Osteoblast (primary cell): ENCODE results near the gene NRG2. TPM values are rescaled to one million over a fixed set of nuclear protein-coding genes. Genes with fewer than 3 reads are reported as not detected.

Experiments used
- DNase-seq: peaks from one replicate; pipeline ENCODE4 v3.0.0; 2011; ENCODE audit warnings: low spot score, mixed read lengths; ENCODE audit not compliant: insufficient read length; ENCODE audit errors: missing footprints
- H2AFZ ChIP-seq: 2 replicates; pipeline ENCODE4 v1.6.0; 2011; ENCODE audit warnings: mild to moderate bottlenecking, low read length
- H3K27ac ChIP-seq: 2 replicates; pipeline ENCODE4 v1.5.1; 2011; ENCODE audit warnings: mild to moderate bottlenecking, low read depth, low read length, moderate library complexity
- H3K27me3 ChIP-seq: 2 replicates; pipeline ENCODE4 v1.6.0; 2012; ENCODE audit warnings: mild to moderate bottlenecking, control low read depth, inconsistent platforms, low read length, moderate library complexity; ENCODE audit not compliant: insufficient read depth
- H3K36me3 ChIP-seq: 2 replicates; pipeline ENCODE4 v1.5.1; 2011; ENCODE audit warnings: mild to moderate bottlenecking, low read length, control low read depth, moderate library complexity; ENCODE audit not compliant: insufficient read depth
- H3K4me1 ChIP-seq: 2 replicates; pipeline ENCODE4 v1.5.1; 2011; ENCODE audit warnings: mild to moderate bottlenecking, low read length, control low read depth, moderate library complexity; ENCODE audit not compliant: insufficient read depth
- H3K4me2 ChIP-seq: 2 replicates; pipeline ENCODE4 v1.6.0; 2011; ENCODE audit warnings: mild to moderate bottlenecking, low read length; ENCODE audit not compliant: insufficient read depth
- H3K4me3 ChIP-seq: fragments of 200-600 bp; sonication (generic); 3 replicates; pipeline ENCODE4 v1.5.1; 2012; ENCODE audit warnings: mild to moderate bottlenecking, low read length, inconsistent platforms; ENCODE audit not compliant: insufficient read depth
- H3K79me2 ChIP-seq: 2 replicates; pipeline ENCODE4 v1.6.0; 2012; ENCODE audit warnings: mild to moderate bottlenecking, low read length, control low read depth, inconsistent platforms; ENCODE audit not compliant: insufficient read depth
- H3K9me3 ChIP-seq: 2 replicates; pipeline ENCODE4 v1.5.1; 2011; ENCODE audit warnings: low read depth, low read length, control low read depth
- H4K20me1 ChIP-seq: 2 replicates; pipeline ENCODE4 v1.6.0; 2012; ENCODE audit warnings: mild to moderate bottlenecking, low read length, control low read depth; ENCODE audit not compliant: insufficient read depth
- CTCF ChIP-seq: IDR thresholded peaks from 2 replicates; pipeline ENCODE4 v1.5.1; 2011; ENCODE audit warnings: mild to moderate bottlenecking, low read depth, low read length, moderate library complexity; ENCODE audit errors: extremely low read depth
- total RNA-seq: library from RNA; depleted of rRNA; stranded (reverse); fragments of >200 nt; gene quantifications from 2 replicates; pipeline ENCODE4 v1.2.3, GENCODE V29; 2012

NRG2 gene
- total RNA-seq, 1 donor: 0.72 TPM

GRCh38 chr5:139979943-139980342 lies 63.2 kb downstream of the NRG2 start:
- Histone ChIP-seq H3K4me3 (no peak overlapping the region), H3K4me2 (no peak overlapping the region), H3K27me3 (peaks cover 36% of the 10 kb centered on the region), H3K27ac (no peak overlapping the region), H3K4me1 (peaks cover 2% of the 10 kb centered on the region), H3K79me2 (no peaks in the 10 kb centered on the region), H2AFZ (no peak overlapping the region), H3K36me3 (no peaks in the 10 kb centered on the region), H4K20me1 (no peaks in the 10 kb centered on the region), H3K9me3 (no peaks in the 10 kb centered on the region)
- no peak for TF ChIP-seq CTCF
- no peak for DNase-seq

- no peak for DNase-seq
- Histone ChIP-seq H3K36me3 (no peaks in the 10 kb centered on the region), H3K27me3 (peaks cover 36% of the 10 kb centered on the region), H3K4me3 (no peak overlapping the region), H3K9me3 (no peaks in the 10 kb centered on the region), H4K20me1 (no peaks in the 10 kb centered on the region), H3K4me1 (no peaks in the 10 kb centered on the region), H3K27ac (no peak overlapping the region), H3K79me2 (no peaks in the 10 kb centered on the region), H2AFZ (no peak overlapping the region), H3K4me2 (no peak overlapping the region)
- no peak for TF ChIP-seq CTCF
These were observed 63.6 kb downstream of the NRG2 start for GRCh38 chr5:139979518-139979917.

GRCh38 chr5:139976703-139977102 lies 66.4 kb downstream of the NRG2 start:
- Histone ChIP-seq H3K27ac (no peak overlapping the region), H3K9me3 (no peaks in the 10 kb centered on the region), H3K4me2 (no peak overlapping the region), H3K4me1 (no peaks in the 10 kb centered on the region), H3K4me3 (no peak overlapping the region), H2AFZ (no peak overlapping the region), H3K79me2 (no peaks in the 10 kb centered on the region), H3K27me3 (peaks cover 36% of the 10 kb centered on the region), H4K20me1 (no peaks in the 10 kb centered on the region), H3K36me3 (no peaks in the 10 kb centered on the region)
- TF ChIP-seq CTCF: no peak
- no peak for DNase-seq

GRCh38 chr5:139975942-139976341 lies 67.2 kb downstream of the NRG2 start:
- H3K4me1 ChIP-seq: no peaks in the 10 kb centered on the region
- H3K4me3 ChIP-seq: no peak overlapping the region
- no peak for DNase-seq
- no peaks in the 10 kb centered on the region for H3K9me3 ChIP-seq
- no peak for TF ChIP-seq CTCF
- H3K36me3 ChIP-seq: no peaks in the 10 kb centered on the region
- H3K27ac ChIP-seq: no peak overlapping the region
- H3K79me2 ChIP-seq: no peaks in the 10 kb centered on the region
- no peak overlapping the region for H3K4me2 ChIP-seq
- no peaks in the 10 kb centered on the region for H4K20me1 ChIP-seq
- H3K27me3 ChIP-seq: peaks cover 33% of the 10 kb centered on the region
- H2AFZ ChIP-seq: no peak overlapping the region
